ENCODE measurements around the gene NETO2. TPM values are rescaled to one million over a fixed set of nuclear protein-coding genes. Genes with fewer than 3 reads are reported as not detected.
A peak's percentile ranks its signal among the peaks of the same experiment; 100 is the strongest.

Gene NETO2
- total and polyA plus RNA-seq, 10 donors = 6.6 to 59.8 (median 22.2) TPM

DNA sequence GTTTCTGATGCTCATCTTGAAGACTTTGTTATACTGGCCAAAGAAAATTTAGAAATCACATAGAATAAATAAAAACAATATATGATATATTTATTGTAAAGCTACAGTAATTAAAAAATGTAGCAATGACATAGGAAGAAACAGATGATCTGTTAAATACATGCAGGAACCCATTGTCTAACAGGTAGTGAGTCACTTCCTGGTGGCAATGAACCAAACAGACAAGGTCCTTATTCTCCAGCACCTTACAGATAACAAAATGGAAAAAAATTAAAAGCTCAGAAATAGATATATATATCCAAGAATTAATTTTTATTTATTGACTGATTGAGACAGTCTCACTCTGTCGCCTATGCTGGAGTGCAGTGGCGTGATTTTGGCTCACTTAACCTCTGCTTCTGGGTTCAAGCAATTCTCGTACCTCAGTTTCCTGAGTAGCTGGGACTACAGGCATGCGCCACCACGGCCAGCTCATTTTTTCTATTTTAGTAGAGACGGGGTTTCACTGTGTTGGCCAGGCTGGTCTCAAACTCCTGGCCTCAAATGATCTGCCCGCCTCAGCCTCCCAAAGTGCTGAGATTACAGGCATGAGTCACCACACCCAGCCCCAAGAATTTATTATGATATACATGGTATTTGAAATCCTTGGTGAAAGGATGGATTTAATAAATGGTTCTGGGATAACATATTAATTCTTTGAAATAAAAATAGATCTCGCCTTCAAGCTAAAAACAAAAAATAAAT, 7.5 kb downstream of the NETO2 start:
- TF ChIP-seq, protein P1, sequence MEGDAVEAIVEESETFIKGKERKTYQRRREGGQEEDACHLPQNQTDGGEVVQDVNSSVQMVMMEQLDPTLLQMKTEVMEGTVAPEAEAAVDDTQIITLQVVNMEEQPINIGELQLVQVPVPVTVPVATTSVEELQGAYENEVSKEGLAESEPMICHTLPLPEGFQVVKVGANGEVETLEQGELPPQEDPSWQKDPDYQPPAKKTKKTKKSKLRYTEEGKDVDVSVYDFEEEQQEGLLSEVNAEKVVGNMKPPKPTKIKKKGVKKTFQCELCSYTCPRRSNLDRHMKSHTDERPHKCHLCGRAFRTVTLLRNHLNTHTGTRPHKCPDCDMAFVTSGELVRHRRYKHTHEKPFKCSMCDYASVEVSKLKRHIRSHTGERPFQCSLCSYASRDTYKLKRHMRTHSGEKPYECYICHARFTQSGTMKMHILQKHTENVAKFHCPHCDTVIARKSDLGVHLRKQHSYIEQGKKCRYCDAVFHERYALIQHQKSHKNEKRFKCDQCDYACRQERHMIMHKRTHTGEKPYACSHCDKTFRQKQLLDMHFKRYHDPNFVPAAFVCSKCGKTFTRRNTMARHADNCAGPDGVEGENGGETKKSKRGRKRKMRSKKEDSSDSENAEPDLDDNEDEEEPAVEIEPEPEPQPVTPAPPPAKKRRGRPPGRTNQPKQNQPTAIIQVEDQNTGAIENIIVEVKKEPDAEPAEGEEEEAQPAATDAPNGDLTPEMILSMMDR (IDR thresholded peaks at IDR 0.05 in 8 of 11, conservative IDR thresholded peaks at IDR 0.05 in 3 of 11) = no peak
- no peak for TF ChIP-seq POLR2A (IDR thresholded peaks at IDR 0.05)
- no peak for TF ChIP-seq POLR2AphosphoS5 (IDR thresholded peaks at IDR 0.05)
- Histone ChIP-seq H3K4me3 (peak overlapping the region in 1 of 8 donors; percentile 13), H3K27me3 (replicated peaks in 1 of 7) (no peaks in the 10 kb centered on the region), H3K36me3 (no peaks in the 10 kb centered on the region), H3K4me1 (peaks cover 0 to 54% (median 17%) of the 10 kb centered on the region in 6 donors), H3K27ac (peak overlapping the region in 6 of 8 donors; percentile 10 to 73 (median 64)), H3K9me3 (no peaks in the 10 kb centered on the region)
- no peak for DNase-seq
- WGBS, 5 donors = 62 to 71% (median 66%) methylated on average over 8 of the region's 8 CpGs
- intact Hi-C loops (cut with DNase I; ENCODE audit: low total_unique reads) = no loop called here

GRCh38 chr16:47134550-47134949, 9.2 kb downstream of the NETO2 start:
- H3K27me3 ChIP-seq (replicated peaks in 1 of 7) = no peaks in the 10 kb centered on the region
- no peaks in the 10 kb centered on the region for H3K9me3 ChIP-seq
- H3K36me3 ChIP-seq = no peaks in the 10 kb centered on the region
- DNase-seq = no peak
- peaks cover 0 to 50% (median 13%) of the 10 kb centered on the region in 6 donors for H3K4me1 ChIP-seq
- 94 to 99% (median 96%) methylated on average over 4 of the region's 4 CpGs for WGBS, 5 donors
- H3K27ac ChIP-seq = no peak overlapping the region
- no peak for TF ChIP-seq POLR2AphosphoS5 (IDR thresholded peaks at IDR 0.05)
- TF ChIP-seq, protein P1 (IDR thresholded peaks at IDR 0.05 in 8 of 11, conservative IDR thresholded peaks at IDR 0.05 in 3 of 11) = no peak
- no peak for TF ChIP-seq POLR2A (IDR thresholded peaks at IDR 0.05)
- intact Hi-C loops (cut with DNase I; ENCODE audit: low total_unique reads) = no loop called here
- no peak overlapping the region for H3K4me3 ChIP-seq

DNA sequence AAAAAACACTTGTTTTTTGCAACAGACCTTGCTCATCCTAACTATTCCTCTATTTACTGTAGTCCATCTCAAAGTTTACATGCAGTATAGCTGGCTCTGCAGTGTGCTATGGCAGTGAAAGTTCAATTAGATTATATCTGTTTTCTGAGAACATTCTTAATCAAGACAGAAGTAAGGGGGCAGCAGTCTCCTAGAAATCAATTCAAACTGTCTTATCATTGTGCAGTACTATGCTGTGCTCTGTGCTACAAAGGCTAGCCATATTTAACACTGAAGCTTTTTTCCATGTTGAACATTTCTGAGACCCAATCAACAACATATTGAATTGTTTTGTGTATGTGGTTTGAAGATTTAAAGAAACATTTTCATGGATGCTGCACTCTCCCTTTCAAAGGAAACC, 11.4 kb downstream of the NETO2 start:
- TF ChIP-seq POLR2A (IDR thresholded peaks at IDR 0.05) = no peak
- TF ChIP-seq POLR2AphosphoS5 (IDR thresholded peaks at IDR 0.05) = no peak
- TF ChIP-seq, protein P1 (IDR thresholded peaks at IDR 0.05 in 8 of 11, conservative IDR thresholded peaks at IDR 0.05 in 3 of 11) = no peak
- H3K9me3 ChIP-seq = no peaks in the 10 kb centered on the region
- H3K36me3 ChIP-seq = no peaks in the 10 kb centered on the region
- no peaks in the 10 kb centered on the region for H3K27me3 ChIP-seq (replicated peaks in 1 of 7)
- no peak overlapping the region for H3K4me3 ChIP-seq
- H3K4me1 ChIP-seq = peaks cover 0 to 32% (median 10%) of the 10 kb centered on the region in 6 donors
- no peak for DNase-seq
- H3K27ac ChIP-seq = no peak overlapping the region
- intact Hi-C loops (cut with DNase I; ENCODE audit: low total_unique reads) = no loop called here

- no peaks in the 10 kb centered on the region for H3K27me3 ChIP-seq (replicated peaks in 1 of 7)
- DNase-seq = no peak
- H3K4me3 ChIP-seq = no peak overlapping the region
- H3K9me3 ChIP-seq = no peaks in the 10 kb centered on the region
- whole genome bisulfite sequencing, 5 donors = 68 to 84% (median 74%) methylated on average over 7 of the region's 7 CpGs
- H3K36me3 ChIP-seq = no peaks in the 10 kb centered on the region
- intact Hi-C loops (cut with DNase I; ENCODE audit: low total_unique reads) = loop anchor here (10.0 kb wide), 1 partner anchor 75 kb away; no protein-coding TSS in a partner anchor
- peaks cover 0 to 16% (median 2%) of the 10 kb centered on the region in 6 donors for H3K4me1 ChIP-seq
- no peak overlapping the region for H3K27ac ChIP-seq
- TF ChIP-seq, protein P1 (IDR thresholded peaks at IDR 0.05 in 8 of 11, conservative IDR thresholded peaks at IDR 0.05 in 3 of 11) = no peak
- TF ChIP-seq POLR2A (IDR thresholded peaks at IDR 0.05) = no peak
- no peak for TF ChIP-seq POLR2AphosphoS5 (IDR thresholded peaks at IDR 0.05)
These were observed 13.8 kb downstream of the NETO2 start for GRCh38 chr16:47129755-47130435.
